Neural progenitor cell (in vitro differentiated cells): Measurements from ENCODE around the gene CNTNAP2. TPM values are rescaled to one million over a fixed set of nuclear protein-coding genes. Genes with fewer than 3 reads are reported as not detected.

ENCODE experiments used
- DNase-seq: peaks from one replicate; pipeline ENCODE4 v3.0.0-alpha.2; 2016; ENCODE audit warnings: low spot score
- H2AFZ ChIP-seq: fragments of 200-600 bp; sonication (generic); replicated peaks from 2 replicates; pipeline ENCODE4 v1.6.1; 2016; ENCODE audit warnings: antibody characterized with exemption
- H3F3A ChIP-seq: fragments of 200-600 bp; sonication (generic); 2 replicates; pipeline ENCODE4 v1.6.1; 2016; ENCODE audit warnings: antibody characterized with exemption, low read depth
- H3K27ac ChIP-seq: fragments of 200-600 bp; sonication (generic); 2 replicates; pipeline ENCODE4 v1.5.1; 2016; ENCODE audit warnings: mild to moderate bottlenecking
- H3K27me3 ChIP-seq: fragments of 200-600 bp; sonication (generic); 2 replicates; pipeline ENCODE4 v1.6.1; 2016; ENCODE audit warnings: mild to moderate bottlenecking, moderate library complexity
- H3K36me3 ChIP-seq: fragments of 200-600 bp; sonication (generic); 2 replicates; pipeline ENCODE4 v1.5.1; 2016
- H3K4me1 ChIP-seq: fragments of 200-600 bp; sonication (generic); 2 replicates; pipeline ENCODE4 v1.6.1; 2016; ENCODE audit warnings: mixed run types
- H3K4me2 ChIP-seq: fragments of 200-600 bp; sonication (generic); 2 replicates; pipeline ENCODE4 v1.6.1; 2016
- H3K4me3 ChIP-seq: fragments of 200-600 bp; sonication (generic); 2 replicates; pipeline ENCODE4 v1.5.1; 2016
- H3K79me2 ChIP-seq: fragments of 200-600 bp; sonication (generic); 2 replicates; pipeline ENCODE4 v1.6.1; 2016; ENCODE audit warnings: low read depth
- H3K9ac ChIP-seq: fragments of 200-600 bp; sonication (generic); 2 replicates; pipeline ENCODE4 v1.6.1; 2016
- H3K9me3 ChIP-seq: fragments of 200-600 bp; sonication (generic); 2 replicates; pipeline ENCODE4 v1.5.1; 2016; ENCODE audit warnings: low read depth
- H4K20me1 ChIP-seq: fragments of 200-600 bp; sonication (generic); 2 replicates; pipeline ENCODE4 v1.6.1; 2016; ENCODE audit warnings: low read depth
- H3K27ac Mint-ChIP-seq: 3 replicates; pipeline ENCODE4 v1.8.0; 2021; ENCODE audit warnings: mixed read lengths
- H3K27me3 Mint-ChIP-seq: 2 replicates; pipeline ENCODE4 v1.8.0; 2022; ENCODE audit warnings: low read depth, mild to moderate bottlenecking, inconsistent platforms, moderate library complexity, mixed read lengths; ENCODE audit not compliant: insufficient read depth
- H3K36me3 Mint-ChIP-seq: 3 replicates; pipeline ENCODE4 v1.8.0; 2021; ENCODE audit warnings: mixed read lengths
- H3K4me1 Mint-ChIP-seq: 3 replicates; pipeline ENCODE4 v1.8.0; 2021; ENCODE audit warnings: mixed read lengths
- H3K4me3 Mint-ChIP-seq: 3 replicates; pipeline ENCODE4 v1.8.0; 2021; ENCODE audit warnings: mild to moderate bottlenecking, moderate library complexity, mixed read lengths
- H3K9me3 Mint-ChIP-seq: 3 replicates; pipeline ENCODE4 v1.8.0; 2020; ENCODE audit warnings: mixed read lengths
- EZH2 ChIP-seq: fragments of 200-600 bp; sonication (generic); IDR thresholded peaks from 2 replicates; pipeline ENCODE4 v1.6.1; 2017; ENCODE audit warnings: antibody characterized with exemption, mild to moderate bottlenecking, moderate library complexity
- EZH2phosphoT487 ChIP-seq: fragments of 200-600 bp; sonication (generic); IDR thresholded peaks from 2 replicates; pipeline ENCODE4 v1.6.1; 2017; ENCODE audit warnings: antibody characterized with exemption
- total RNA-seq: library from RNA; depleted of rRNA; stranded (reverse); fragments of >200 nt; gene quantifications from 2 replicates; pipeline ENCODE4 v1.2.3, GENCODE V29; 2015; ENCODE audit warnings: low replicate concordance
- TF ChIP-seq, protein P1 (sequence below): fragments of 200-600 bp; sonication (generic); IDR thresholded peaks from 2 replicates; pipeline ENCODE4 v1.5.1; 2017; ENCODE audit warnings: antibody characterized with exemption, mild to moderate bottlenecking

The CNTNAP2 gene
- total RNA-seq, 1 donor from 2014 or later = 126 TPM

DNA sequence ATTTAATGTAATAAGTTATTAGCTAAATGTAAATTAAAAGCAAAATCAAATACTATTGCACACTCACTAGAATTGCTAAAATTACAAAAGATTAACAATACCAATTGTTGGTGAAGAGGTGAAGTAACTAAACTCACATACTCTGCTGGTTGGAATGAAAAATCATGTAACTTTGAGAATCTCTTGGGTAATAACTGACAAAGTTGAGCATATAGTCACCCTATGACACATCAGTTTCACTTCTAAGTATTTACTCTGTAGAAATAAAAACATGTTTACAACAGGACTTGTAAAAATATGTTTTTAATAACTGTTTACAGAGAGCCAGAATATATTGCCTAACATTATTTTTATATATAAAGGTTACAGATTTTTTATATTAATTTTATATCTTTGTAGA lies 33.6 kb downstream of the CNTNAP2 start:
- no peaks in the 10 kb centered on the region for H3F3A ChIP-seq
- no peak overlapping the region for H3K4me2 ChIP-seq
- H3K9ac ChIP-seq = no peak overlapping the region
- no peaks in the 10 kb centered on the region for H3K36me3 ChIP-seq
- Mint-ChIP-seq H3K27ac (no peak overlapping the region), H3K9me3 (no peaks in the 10 kb centered on the region), H3K4me1 (no peaks in the 10 kb centered on the region), H3K4me3 (no peak overlapping the region), H3K36me3 (no peaks in the 10 kb centered on the region), H3K27me3 (no peaks in the 10 kb centered on the region)
- H3K79me2 ChIP-seq = no peaks in the 10 kb centered on the region
- TF ChIP-seq EZH2phosphoT487 = no peak
- TF ChIP-seq, protein P1, sequence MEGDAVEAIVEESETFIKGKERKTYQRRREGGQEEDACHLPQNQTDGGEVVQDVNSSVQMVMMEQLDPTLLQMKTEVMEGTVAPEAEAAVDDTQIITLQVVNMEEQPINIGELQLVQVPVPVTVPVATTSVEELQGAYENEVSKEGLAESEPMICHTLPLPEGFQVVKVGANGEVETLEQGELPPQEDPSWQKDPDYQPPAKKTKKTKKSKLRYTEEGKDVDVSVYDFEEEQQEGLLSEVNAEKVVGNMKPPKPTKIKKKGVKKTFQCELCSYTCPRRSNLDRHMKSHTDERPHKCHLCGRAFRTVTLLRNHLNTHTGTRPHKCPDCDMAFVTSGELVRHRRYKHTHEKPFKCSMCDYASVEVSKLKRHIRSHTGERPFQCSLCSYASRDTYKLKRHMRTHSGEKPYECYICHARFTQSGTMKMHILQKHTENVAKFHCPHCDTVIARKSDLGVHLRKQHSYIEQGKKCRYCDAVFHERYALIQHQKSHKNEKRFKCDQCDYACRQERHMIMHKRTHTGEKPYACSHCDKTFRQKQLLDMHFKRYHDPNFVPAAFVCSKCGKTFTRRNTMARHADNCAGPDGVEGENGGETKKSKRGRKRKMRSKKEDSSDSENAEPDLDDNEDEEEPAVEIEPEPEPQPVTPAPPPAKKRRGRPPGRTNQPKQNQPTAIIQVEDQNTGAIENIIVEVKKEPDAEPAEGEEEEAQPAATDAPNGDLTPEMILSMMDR = no peak
- no peak for TF ChIP-seq EZH2
- H3K4me1 ChIP-seq = peaks cover 9% of the 10 kb centered on the region
- no peaks in the 10 kb centered on the region for H4K20me1 ChIP-seq
- no peak for DNase-seq
- H2AFZ ChIP-seq = no peak overlapping the region
- no peaks in the 10 kb centered on the region for H3K27me3 ChIP-seq
- H3K27ac ChIP-seq = no peak overlapping the region
- H3K9me3 ChIP-seq = no peaks in the 10 kb centered on the region
- H3K4me3 ChIP-seq = no peak overlapping the region

DNA sequence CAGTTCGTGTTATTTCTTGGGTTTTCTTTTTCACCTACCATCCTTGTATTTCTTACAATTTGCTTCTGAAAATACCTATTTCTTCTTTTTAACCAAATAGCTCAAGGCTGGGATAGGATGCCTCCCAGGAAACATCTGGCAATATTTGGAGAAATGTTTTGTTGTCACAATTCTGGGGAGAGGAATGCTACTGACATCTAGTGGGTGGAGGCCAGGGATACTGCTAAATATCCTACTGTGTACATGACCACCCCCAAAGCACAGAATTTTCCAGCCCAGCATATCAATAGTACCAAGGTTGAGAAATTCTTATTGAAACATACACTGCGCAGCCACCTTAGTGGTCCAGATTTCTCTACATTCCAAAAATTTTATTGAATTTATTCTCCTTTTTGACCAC lies 55.5 kb downstream of the CNTNAP2 start:
- no peaks in the 10 kb centered on the region for H3K27me3 ChIP-seq
- H3K4me2 ChIP-seq = no peak overlapping the region
- H3K4me1 ChIP-seq = peaks cover 9% of the 10 kb centered on the region
- Mint-ChIP-seq H3K27ac (no peak overlapping the region), H3K9me3 (no peaks in the 10 kb centered on the region), H3K4me1 (peaks cover 5% of the 10 kb centered on the region), H3K27me3 (no peaks in the 10 kb centered on the region), H3K36me3 (no peaks in the 10 kb centered on the region), H3K4me3 (no peak overlapping the region)
- H3K36me3 ChIP-seq = no peaks in the 10 kb centered on the region
- no peak overlapping the region for H3K27ac ChIP-seq
- H3K79me2 ChIP-seq = no peaks in the 10 kb centered on the region
- no peak overlapping the region for H2AFZ ChIP-seq
- no peak overlapping the region for H3K4me3 ChIP-seq
- H3F3A ChIP-seq = no peaks in the 10 kb centered on the region
- H3K9ac ChIP-seq = no peak overlapping the region
- H4K20me1 ChIP-seq = no peaks in the 10 kb centered on the region
- DNase-seq = no peak
- H3K9me3 ChIP-seq = no peaks in the 10 kb centered on the region
- TF ChIP-seq, protein P1 = peak; percentile 18
- no peak for TF ChIP-seq EZH2

DNA sequence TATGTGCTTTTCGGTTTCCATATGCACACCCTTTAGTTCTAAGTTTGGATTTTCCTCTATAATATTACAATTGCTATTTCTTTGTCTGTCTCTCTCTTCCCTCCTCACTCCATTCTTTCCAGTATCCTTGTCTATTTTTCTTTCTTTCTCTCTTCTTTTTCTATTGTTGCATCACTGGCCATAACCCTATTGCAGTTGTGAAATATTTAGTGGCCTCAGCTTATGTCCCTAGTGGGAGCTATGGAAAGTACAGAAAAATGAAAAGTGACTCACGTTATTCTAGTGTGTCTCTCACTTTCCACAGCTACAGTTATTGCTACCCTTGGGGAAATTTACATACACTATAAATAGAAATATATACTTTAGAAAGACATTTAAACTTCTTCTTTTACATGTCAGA lies 59.1 kb downstream of the CNTNAP2 start:
- DNase-seq = no peak
- Histone ChIP-seq H3K9ac (no peak overlapping the region), H3K4me2 (no peak overlapping the region), H3K27me3 (no peaks in the 10 kb centered on the region), H3K79me2 (no peaks in the 10 kb centered on the region), H3K27ac (no peak overlapping the region), H2AFZ (no peak overlapping the region), H4K20me1 (no peaks in the 10 kb centered on the region), H3K4me3 (no peak overlapping the region), H3K36me3 (no peaks in the 10 kb centered on the region), H3K9me3 (no peaks in the 10 kb centered on the region), H3K4me1 (peaks cover 14% of the 10 kb centered on the region), H3F3A (no peaks in the 10 kb centered on the region)
- H3K27me3 Mint-ChIP-seq = peaks cover 2% of the 10 kb centered on the region
- no peaks in the 10 kb centered on the region for H3K9me3 Mint-ChIP-seq
- H3K4me3 Mint-ChIP-seq = no peak overlapping the region
- H3K36me3 Mint-ChIP-seq = no peaks in the 10 kb centered on the region
- H3K27ac Mint-ChIP-seq = no peak overlapping the region
- peaks cover 6% of the 10 kb centered on the region for H3K4me1 Mint-ChIP-seq
- TF ChIP-seq, protein P1 = no peak
- TF ChIP-seq EZH2 (no peak), EZH2phosphoT487 (no peak)

DNA sequence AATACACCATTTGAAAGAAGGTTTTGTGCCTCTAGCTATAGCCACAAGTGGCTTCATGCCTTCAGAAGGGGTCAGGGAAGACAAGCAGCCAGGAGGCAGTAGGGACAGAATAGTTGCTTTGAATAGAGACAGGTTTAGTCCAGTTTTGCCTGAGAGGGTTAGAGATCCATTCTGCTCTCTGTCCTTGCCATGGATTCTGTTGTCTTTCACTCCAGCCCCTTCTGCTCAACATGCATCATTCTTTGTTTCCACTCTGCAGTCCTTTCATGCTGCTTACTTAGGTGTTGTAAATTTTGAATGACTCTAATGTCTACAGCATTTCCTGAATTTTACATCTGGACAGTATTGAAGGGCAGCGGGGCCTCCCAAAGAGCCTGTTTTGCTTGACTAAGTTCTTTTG lies 60.3 kb downstream of the CNTNAP2 start:
- TF ChIP-seq, protein P1 = no peak
- no peak for TF ChIP-seq EZH2phosphoT487
- no peak for TF ChIP-seq EZH2
- no peaks in the 10 kb centered on the region for H3K36me3 Mint-ChIP-seq
- Histone ChIP-seq H3K27ac (peak overlapping the region; percentile 30), H3K9me3 (no peaks in the 10 kb centered on the region), H3K36me3 (no peaks in the 10 kb centered on the region), H4K20me1 (no peaks in the 10 kb centered on the region), H3K9ac (no peak overlapping the region), H3K4me3 (no peak overlapping the region), H3K4me1 (peaks cover 14% of the 10 kb centered on the region), H2AFZ (peak overlapping the region; percentile 44), H3K4me2 (peak overlapping the region; percentile 36), H3K79me2 (no peaks in the 10 kb centered on the region), H3K27me3 (no peaks in the 10 kb centered on the region), H3F3A (no peaks in the 10 kb centered on the region)
- H3K4me3 Mint-ChIP-seq = no peak overlapping the region
- peak overlapping the region; percentile 27 for H3K27ac Mint-ChIP-seq
- peaks cover 2% of the 10 kb centered on the region for H3K27me3 Mint-ChIP-seq
- no peaks in the 10 kb centered on the region for H3K9me3 Mint-ChIP-seq
- peak; percentile 65 for DNase-seq
- H3K4me1 Mint-ChIP-seq = peaks cover 6% of the 10 kb centered on the region
